GM21576 (cell line): ENCODE measurements around the gene C9orf50.

Source experiments
- ATAC-seq: cut with Tn5 transposase; IDR thresholded peaks from one replicate; pipeline ENCODE4 v1.9.1; 2021; ENCODE audit warnings: mild to moderate bottlenecking, moderate library complexity; ENCODE audit not compliant: unreplicated experiment

The C9orf50 gene

DNA sequence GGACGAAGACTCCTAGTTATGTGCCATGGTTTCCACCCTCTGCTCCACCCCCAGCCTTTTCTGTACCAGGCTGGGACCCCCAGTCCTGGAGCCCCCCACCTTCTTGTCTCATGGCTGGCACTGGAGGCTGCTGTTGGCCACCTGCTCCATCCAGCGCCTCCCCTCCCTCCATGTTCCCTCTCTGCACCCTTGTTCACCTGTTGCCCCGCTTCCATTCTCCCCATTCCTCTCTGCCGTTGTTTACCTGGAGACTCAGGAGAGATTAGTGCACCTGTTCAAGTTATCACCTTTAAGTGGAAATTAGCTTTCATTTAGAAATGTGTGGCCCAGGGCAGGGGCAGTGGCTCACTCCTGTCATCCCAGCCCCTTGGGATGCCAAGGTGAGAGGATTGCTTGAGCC, 12.3 kb upstream of the C9orf50 start:
- no peak for ATAC-seq

DNA sequence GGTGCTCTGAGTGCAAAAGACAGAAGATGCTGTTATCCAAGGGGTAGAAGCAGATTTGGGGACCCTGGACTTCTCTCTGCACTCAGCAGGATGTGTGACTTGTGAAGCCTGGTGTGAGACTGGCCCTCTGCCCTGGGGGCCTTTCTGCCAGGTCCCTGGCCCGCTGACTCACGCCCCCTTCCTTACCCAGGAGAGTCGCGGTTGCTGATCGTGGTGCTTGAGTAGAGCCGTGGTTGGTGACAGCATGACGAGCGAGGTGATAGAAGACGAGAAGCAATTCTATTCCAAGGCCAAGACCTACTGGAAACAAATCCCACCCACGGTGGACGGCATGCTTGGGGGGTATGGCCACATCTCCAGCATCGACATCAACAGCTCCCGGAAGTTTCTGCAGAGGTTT, 11.6 kb upstream of the C9orf50 start:
- no peak for ATAC-seq

DNA sequence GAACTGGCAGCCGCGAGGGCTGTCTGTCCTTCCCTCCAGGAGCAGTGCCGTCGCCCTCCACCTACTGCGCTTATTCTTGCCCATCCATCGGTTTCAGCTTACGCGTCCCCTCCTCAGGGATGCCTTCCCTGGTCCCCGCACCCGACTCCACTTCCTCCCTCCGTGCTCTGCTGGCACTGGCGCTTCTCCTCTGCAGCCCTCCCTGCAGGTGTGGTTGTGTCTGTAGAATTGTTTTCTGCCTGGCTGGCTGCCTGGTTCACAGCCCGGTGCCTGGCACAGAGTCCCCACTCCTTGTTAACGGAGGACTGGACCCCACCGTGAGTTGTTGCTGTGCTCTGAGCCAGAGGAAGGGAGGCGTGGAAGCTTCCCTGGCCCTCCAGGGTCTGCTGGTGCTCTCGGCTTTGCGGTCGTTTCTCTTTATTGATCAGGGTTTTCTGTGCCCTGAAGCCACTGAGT, 10.8 kb upstream of the C9orf50 start:
- no peak for ATAC-seq

DNA sequence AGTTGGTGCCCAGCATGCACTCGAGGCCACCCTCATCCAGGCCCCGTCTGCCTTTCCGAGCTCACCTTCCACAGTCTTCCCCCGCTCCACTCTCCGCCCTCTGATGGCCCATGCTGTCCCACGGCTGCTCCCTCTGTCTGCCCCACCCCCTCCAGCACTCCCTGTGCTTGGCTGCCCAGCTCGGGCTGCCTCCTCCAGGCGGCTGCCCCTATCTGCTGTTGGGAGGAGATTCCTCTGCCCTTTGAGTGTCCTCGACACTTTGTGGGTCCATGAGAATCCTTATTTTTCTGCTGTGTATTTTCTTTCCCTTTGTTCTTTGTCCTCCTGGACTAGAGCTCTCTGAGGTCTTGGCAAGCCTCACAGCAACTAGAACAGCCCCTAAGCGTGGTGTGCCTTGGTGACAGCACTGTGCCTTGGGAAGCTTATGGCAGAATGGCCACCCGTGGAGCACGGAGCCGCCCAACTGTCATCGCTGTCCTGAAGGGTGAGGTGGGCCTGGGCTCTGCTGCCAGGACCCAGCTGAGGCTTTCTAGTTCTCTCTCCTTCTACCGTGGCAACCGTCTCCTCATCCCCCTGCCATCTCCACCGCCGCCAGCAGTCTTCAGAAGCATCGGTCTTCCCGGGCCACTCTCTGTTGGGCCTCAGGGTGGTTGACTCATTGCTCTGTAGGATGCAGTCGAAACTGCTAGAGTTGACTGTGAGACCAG, 10.2 kb upstream of the C9orf50 start:
- no peak for ATAC-seq

DNA sequence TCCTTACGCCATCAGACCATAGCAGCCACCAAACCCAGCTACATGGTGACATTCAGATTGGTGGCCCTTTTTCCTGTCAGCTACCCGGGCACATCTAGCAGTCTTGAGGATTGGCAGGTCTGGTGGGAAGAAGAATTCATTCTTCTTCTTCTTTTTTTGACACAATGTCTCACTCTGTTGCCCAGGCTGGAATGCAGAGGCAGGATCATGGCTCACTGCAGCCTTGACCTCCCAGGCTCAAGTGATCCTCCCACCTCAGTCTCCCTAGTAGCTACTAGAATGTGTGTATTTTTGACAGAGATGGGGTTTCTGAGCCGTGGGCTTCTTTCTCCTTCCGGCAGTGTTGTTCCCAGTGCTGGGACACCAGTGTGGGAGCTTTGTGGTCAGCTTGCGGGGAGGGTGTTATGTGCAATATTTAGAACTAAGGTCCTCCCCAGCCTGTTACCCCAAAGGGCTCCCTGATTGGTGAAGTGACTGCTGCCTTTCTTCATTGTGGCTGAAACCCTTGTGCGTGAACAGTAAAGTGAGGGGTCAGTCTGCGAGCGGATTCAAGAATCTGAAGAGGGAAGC, 8.4 kb upstream of the C9orf50 start:
- ATAC-seq, result no peak

DNA sequence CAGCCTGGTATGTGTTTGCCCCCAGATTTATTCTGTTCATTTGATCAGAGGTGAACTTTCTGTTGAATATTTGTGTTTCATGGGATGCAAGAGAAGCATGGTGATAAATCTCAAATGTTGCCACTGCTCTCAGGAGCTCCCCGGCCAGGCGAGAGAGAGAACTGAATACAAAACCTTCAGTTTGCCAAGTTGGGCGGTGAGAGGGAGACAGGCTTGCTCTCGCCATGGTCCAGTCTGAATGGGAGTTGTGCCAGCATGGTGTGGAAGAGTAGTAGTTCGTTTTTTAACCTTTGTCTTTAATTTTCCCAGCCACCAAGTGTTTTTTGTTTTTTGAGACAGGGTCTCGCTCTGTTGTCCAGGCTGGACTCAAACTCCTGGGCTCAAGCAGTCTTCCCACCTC, 7.8 kb upstream of the C9orf50 start:
- ATAC-seq, result no peak

DNA sequence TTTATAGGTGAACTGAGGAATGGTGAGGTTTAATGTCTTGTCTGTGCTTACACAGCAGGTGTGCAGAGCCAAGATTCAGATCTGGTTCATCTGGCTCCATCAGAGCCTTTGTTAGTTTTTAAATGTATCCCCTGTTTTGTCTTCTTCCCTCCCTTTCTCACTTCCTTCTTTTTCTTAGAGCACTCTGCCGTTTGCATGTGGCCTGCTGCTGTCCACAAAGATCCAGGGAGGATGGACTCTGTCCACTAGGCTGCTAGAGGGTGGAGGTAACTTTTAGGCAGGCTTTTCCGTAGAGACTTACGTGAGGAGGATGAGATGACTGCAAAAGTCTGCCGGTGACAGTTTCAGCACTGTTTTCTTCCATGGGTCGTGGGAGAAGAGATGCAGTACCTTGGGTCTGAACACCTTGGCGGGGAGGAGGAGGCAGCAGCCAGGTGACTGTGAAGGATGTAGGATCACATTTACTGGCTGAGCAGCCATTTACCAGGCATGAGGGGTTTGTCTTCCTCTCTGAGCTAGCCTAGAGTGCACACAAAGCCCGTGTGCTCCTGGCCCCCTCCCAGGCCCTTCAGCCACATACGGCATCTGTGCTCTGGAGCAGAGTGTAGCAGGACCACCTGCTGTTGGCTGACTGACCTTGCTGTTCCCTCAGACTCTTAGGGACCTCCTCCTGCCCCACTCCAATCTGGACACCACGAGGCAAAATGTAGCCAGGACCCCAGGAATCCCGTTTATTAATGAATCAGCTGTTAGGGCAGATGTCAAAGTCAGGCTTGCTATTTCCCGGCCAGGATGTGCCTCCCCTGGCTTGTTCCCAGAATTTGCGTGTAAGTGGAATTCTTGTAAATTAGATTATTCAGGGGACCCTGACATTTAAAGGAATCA, 6.9 kb upstream of the C9orf50 start:
- ATAC-seq, result no peak

DNA sequence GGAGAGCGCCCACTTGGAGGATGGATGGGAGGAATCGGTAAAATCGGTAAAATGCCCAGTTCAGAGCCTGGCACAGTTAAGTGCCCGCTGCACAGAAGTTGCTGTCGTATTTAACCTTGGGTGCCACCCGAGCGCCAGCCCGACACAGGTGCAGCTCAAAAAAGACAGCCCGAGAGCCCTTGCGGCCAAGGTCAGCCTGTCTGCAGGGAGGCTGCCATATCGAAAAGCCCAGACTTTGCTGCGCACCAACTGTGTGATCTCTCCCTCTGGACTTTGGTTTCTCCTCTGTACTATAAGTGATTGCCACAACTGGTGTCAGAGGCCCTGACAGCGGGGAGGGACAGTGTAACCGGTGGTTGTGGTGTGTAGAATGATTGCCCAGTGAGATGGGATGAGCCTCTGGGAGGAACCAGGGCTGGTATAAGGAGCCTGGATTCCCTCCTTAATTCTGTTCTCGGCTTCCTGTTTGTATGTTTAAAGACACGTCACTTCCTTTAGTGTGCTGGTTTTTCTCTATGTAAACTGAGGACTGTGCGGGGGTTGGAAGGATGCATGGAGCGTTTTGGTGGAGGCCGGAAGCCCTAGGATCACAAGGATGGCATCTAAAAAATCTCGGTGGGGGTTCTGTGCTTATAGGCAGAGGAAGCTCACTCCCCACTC, 5.9 kb upstream of the C9orf50 start:
- no peak for ATAC-seq

DNA sequence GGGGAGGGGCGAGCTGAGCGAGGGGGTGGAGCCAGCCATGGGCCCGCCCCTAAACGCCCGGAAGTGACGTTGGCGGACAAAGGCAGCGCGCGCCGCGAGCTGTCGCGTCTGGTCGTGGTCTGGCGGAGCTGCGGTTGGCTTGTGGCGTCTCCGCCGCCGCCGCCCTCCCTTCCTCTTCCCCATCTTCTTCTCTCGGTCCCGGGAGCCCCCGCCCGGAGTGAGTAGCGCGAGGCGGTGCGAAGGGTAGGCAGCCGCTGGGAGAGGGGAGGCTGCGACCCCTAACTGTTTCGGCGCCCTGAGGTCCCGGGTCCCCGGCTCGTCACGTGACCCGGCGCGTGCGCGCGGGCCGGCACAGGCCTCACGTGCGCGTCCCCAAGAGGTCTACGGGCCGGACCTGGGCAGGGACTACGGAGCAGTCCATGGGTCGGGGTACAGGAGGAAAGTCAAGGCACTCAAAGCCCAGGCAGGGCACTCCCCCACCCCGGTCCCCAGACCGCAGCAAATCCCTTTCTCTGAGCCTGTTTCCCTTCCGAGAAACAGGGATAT, 5.3 kb upstream of the C9orf50 start, which contains the start of gene NTMT1:
Gene NTMT1, plus strand, starts transcription at position 85 of the 546 bp plus-strand sequence. CDS start 6,541 bp downstream, outside the sequence.
- peak; percentile 74 for ATAC-seq

DNA sequence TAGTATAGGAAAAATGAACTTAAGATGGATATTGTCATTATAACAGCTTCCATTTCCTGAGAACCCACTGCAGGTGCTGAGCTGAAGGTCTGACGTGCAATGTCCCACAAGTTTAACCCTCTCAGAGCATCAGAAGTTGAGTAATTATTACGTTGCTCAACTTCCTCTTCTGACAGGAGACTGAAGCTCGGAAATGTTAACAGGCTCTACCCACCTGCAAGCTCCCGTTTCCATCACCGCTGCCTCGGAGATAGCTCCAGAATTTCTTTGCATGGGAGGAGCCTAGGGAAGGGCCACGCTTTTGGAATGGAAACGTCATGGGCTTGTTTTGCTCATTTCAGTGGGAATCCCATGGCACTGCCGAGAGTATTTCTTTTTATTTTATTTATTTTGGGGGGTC, 4.0 kb upstream of the C9orf50 start:
- no peak for ATAC-seq

DNA sequence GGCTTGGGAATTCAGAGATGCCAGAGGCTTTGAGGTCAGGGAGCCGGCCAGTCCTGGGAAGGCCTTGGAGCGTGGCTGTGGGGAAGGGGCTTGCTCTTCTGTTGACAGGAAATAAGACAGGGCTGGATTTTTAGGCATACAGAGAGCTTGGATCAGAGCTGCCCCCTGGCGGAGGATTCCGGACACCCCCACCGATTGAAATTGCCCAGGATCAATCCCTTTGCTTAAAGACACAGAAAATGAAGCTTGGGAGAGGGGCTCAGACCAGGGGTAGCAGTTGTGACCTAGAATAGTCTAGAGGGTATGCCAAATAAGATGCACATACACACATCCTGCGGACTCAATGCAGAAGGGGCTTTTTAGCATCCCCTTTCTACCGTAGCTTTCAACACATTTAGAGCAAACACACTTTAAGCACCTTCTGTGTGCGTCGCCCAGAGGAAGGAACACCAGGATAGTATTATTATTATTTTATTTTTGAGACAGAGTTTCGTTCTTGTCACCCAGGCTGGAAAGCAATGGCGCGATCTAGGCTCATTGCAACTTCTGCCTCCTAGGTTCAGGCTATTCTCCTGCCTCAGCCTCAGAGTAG, 3.4 kb upstream of the C9orf50 start:
- ATAC-seq, result no peak

DNA sequence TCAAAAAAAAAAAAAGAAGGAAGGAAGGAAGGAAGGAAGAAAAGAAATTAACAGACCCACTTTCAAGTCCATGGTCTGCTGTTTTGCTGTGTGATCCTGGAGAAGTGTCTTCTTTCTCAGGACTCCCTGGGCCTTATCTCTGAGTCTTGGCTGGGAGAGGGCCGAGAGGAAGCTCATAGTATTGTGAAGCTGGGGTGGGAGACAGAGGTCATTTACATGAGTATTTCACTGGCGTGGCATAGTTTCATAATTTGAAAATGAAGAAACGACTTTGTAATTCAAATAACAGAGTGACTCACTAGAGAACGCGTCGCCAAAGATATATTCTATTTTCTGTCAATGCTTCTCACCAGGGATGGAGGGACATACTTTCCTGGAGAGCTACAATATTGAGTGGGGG, 2.4 kb upstream of the C9orf50 start:
- ATAC-seq, result no peak

DNA sequence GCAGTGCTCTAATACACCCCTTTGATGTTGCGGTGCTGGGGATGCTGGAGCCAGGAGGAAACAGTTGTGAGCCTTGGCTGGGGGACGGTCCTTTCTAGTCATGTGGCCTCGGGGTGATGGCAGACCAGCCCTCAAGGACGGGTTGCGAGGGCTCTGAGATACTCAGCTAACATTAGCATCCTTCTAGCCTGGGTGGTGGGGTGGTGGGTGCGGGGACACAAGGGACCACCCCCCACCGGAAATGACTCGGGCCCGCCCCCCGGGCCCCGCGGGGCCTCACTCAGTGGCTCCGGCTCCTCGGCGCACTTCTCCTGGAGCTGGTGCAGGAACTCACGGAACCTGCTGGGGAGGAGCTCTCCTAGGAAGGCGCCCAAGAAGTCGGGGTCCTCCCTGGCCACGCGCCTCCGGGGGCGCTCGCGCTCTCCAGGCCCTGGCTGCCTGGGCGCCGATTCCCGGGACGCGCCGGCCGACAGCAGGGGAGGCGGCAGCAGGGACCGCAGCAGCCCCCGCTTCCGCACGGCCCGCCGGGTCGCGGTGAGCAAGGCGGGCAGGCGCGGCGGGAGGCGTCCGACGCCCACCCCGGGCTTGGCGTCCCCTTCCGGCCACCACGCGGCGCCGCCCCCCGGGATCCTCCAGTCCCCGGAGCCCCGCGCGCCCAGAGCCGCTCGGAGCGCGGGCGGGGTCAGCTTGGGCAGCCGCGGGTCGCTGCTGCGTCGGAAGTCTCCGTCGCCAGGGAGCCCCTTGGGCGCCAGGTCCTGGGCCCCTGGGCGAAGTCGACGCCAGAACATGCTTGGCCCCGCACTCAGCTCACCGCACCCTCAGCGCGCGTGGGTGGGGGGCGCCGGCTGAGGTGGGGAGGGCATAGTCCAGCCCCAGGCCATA, 873 bp downstream of the C9orf50 start:
- no peak for ATAC-seq

DNA sequence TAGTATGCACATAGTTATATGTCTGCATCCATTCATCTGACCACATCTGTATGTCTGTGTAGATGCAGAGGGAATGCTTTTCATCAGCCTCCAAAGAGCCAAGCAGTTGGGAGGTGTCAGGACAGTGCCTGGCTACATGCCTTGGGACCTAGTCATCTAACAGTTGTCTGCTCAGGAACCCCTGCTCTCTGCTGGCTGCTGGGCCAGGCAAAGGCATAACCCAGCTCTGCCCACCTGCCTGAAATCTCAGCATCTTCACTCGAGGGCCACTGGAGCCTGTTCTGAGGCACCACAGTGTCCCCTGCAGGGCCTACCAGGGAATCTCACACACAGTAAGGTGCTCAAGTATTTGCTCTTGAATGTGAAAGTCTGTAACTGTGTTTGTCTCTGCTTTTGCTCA, 3.7 kb downstream of the C9orf50 start:
- ATAC-seq, result no peak

DNA sequence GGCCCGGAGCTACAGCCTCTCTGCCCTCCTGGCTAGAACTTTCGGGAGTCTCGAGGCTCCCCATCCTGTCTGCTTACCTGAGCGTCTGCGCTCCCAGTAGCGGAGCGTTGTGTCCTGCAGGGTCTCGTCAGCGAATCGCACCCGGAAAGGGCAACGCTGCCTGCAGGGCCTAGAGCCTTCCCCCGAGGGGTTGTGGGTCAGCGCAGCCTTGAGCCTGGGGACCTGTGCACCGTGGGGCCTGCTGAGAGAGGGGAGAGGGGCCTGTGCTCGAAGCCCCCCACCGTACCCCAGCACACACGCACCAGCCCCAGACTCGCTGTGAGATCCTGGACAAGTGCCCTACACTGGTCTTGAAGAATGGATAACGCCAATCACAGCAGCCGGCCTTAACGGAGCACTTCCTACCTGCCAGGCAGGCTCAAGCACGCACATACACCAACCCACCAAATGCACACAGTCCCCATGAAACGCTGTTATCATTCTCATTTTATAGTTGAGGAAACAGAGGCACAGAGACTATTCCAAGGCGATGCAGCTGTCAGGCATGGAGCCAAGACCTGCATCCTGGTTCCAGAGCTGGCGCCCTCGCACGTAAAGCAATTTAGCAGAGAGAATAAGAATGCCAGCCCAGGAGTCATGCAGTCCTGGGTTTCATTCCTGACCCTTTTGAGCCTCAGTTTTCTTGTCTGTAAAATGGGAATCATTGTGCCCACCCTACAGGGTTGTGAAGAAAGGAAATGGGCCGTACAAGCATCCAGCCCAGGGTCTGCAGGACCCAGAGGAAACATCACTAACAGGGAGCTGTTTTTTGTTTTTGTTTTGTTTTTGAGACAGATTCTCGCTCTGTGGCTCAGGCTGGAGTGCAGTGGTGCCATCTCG, 5.3 kb downstream of the C9orf50 start:
- no peak for ATAC-seq

DNA sequence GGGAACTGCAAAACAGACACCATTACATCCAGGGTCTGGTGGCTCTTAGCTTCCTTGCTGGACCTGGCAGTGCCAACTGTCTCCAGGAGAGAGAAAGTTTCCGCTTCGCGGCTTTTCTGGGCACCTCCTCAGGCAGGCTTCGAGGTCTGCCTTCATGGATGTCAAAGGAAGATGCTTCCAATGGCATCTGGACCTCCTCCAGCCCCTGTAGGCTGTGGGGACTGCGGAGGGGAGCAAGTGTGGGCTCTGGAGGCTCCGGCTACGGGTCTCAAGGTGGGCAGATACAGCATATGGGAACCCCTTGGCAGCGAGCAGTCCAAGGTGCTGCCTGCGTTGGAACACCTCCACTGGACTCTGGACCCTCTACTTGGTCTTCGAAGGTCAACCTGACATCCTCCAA, 6.0 kb downstream of the C9orf50 start:
- no peak for ATAC-seq

DNA sequence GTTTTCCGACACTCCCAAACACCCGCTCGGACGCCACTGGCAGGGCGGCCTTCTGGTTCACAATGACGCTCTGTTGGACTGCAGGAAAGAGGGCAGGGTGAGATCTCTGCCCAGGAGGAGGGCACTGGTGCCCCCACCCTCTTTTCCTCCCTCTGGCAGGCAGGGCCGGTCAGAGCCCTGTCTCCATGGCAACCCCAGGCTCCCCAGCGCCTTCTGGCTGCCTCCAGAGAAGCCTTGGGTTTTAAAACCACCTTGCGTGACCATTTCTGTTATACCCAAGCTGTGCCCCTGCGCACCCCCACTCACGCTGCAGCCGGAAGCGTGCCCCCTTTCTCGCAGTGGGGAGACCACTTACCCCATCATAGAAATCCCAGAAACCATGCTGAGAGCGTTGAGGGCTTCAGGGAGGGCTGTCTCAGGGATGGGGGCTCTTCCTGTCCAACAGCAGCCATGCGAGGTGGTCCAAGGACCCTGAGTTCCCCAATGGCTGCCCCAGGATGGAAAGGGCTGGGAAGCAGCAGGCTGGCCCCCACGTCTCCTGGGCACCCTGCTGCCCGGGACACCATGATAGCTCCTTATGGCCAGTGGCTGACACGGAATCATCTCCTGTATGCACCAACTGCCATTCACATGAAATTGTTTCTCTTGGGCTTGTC, 7.3 kb downstream of the C9orf50 start:
- no peak for ATAC-seq
